Hepatocyte (in vitro differentiated cells): Measurements from ENCODE around the gene C6orf136.

ENCODE experiments used
- EZH2 ChIP-seq: fragments of 200-600 bp; sonication (generic); IDR thresholded peaks from 2 replicates; pipeline ENCODE4 v1.6.1; 2016; ENCODE audit warnings: antibody characterized with exemption, mild to moderate bottlenecking, borderline replicate concordance
- EZH2phosphoT487 ChIP-seq: fragments of 200-600 bp; sonication (generic); IDR thresholded peaks from one replicate; pipeline ENCODE4 v1.6.1; 2018; ENCODE audit warnings: antibody characterized with exemption, mild to moderate bottlenecking, low read depth, moderate library complexity; ENCODE audit not compliant: unreplicated experiment, severe bottlenecking
- TF ChIP-seq, protein P1 (sequence below): fragments of 200-600 bp; sonication (generic); IDR thresholded peaks from 2 replicates; pipeline ENCODE4 v1.5.1; 2016; ENCODE audit warnings: antibody characterized with exemption, mild to moderate bottlenecking; ENCODE audit not compliant: poor library complexity

DNA sequence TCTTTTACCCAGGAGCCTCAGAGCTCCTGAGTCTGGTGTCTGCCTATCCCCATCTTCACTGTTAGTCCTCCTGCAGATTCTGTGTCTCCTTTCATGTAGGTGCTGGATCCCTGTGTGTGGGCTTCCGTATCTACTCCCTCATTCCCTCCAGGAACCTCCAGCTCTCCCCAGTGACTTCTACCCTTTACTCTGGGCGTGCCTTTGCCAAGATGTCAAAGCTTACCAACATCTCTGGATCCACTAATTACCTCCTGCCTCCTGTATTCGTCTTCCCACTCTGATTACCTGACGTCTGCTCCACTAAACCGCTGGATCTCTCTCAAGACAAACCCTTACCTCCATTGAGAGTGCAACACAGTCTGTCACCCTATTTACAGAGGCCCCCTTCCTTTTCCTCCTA lies 2.2 kb upstream of the C6orf136 start:
- TF ChIP-seq, protein P1, sequence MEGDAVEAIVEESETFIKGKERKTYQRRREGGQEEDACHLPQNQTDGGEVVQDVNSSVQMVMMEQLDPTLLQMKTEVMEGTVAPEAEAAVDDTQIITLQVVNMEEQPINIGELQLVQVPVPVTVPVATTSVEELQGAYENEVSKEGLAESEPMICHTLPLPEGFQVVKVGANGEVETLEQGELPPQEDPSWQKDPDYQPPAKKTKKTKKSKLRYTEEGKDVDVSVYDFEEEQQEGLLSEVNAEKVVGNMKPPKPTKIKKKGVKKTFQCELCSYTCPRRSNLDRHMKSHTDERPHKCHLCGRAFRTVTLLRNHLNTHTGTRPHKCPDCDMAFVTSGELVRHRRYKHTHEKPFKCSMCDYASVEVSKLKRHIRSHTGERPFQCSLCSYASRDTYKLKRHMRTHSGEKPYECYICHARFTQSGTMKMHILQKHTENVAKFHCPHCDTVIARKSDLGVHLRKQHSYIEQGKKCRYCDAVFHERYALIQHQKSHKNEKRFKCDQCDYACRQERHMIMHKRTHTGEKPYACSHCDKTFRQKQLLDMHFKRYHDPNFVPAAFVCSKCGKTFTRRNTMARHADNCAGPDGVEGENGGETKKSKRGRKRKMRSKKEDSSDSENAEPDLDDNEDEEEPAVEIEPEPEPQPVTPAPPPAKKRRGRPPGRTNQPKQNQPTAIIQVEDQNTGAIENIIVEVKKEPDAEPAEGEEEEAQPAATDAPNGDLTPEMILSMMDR, result no peak
- TF ChIP-seq EZH2, result no peak
- no peak for TF ChIP-seq EZH2phosphoT487
